Loucy (cell line): Measurements from ENCODE around the gene SH3BP1.

Source experiments
- H2AFZ ChIP-seq: fragments of 200-600 bp; sonication (generic); 2 replicates; pipeline ENCODE4 v1.6.0; 2016; ENCODE audit warnings: antibody characterized with exemption, mild to moderate bottlenecking, low read length, moderate library complexity
- H3F3A ChIP-seq: fragments of 200-600 bp; 2 replicates; pipeline ENCODE4 v1.6.0; 2016; ENCODE audit warnings: antibody characterized with exemption, low read depth, mild to moderate bottlenecking
- H3K27me3 ChIP-seq: fragments of 200-600 bp; sonication (generic); 2 replicates; pipeline ENCODE4 v1.6.1; 2014; ENCODE audit warnings: low read length, mild to moderate bottlenecking; ENCODE audit not compliant: insufficient read depth, poor library complexity, severe bottlenecking
- H3K36me3 ChIP-seq: fragments of 200-600 bp; sonication (generic); 2 replicates; pipeline ENCODE4 v1.6.1; 2016; ENCODE audit warnings: low read length; ENCODE audit not compliant: insufficient read depth
- H3K4me1 ChIP-seq: fragments of 200-600 bp; sonication (generic); 2 replicates; pipeline ENCODE4 v1.5.1; 2014; ENCODE audit warnings: low read length, mild to moderate bottlenecking; ENCODE audit not compliant: insufficient read depth, poor library complexity, severe bottlenecking
- H3K4me2 ChIP-seq: fragments of 200-600 bp; sonication (generic); 2 replicates; pipeline ENCODE4 v1.6.0; 2014; ENCODE audit warnings: antibody characterized with exemption, low read length, low read depth, mild to moderate bottlenecking; ENCODE audit not compliant: poor library complexity, severe bottlenecking
- H3K4me3 ChIP-seq: fragments of 200-600 bp; sonication (generic); 2 replicates; pipeline ENCODE4 v1.5.1; 2014; ENCODE audit warnings: low read length, mild to moderate bottlenecking, mixed read lengths; ENCODE audit not compliant: poor library complexity, severe bottlenecking
- H3K79me2 ChIP-seq: fragments of 200-600 bp; sonication (generic); 2 replicates; pipeline ENCODE4 v1.6.1; 2014; ENCODE audit warnings: low read length; ENCODE audit not compliant: insufficient read depth
- H3K9ac ChIP-seq: fragments of 200-600 bp; sonication (generic); 2 replicates; pipeline ENCODE4 v1.6.0; 2014; ENCODE audit warnings: mild to moderate bottlenecking, low read depth, low read length, moderate library complexity; ENCODE audit not compliant: poor library complexity, severe bottlenecking
- H3K9me2 ChIP-seq: fragments of 200-600 bp; sonication (generic); replicated peaks from 2 replicates; pipeline ENCODE4 v1.6.1; 2016; ENCODE audit warnings: low read depth, low read length, mixed read lengths
- H3K9me3 ChIP-seq: fragments of 200-600 bp; sonication (generic); 2 replicates; pipeline ENCODE4 v1.6.1; 2014; ENCODE audit warnings: mild to moderate bottlenecking, antibody characterized with exemption, low read length, low read depth; ENCODE audit not compliant: insufficient read depth
- H4K20me1 ChIP-seq: fragments of 200-600 bp; sonication (generic); 2 replicates; pipeline ENCODE4 v1.6.0; 2014; ENCODE audit warnings: antibody characterized with exemption, low read length, mild to moderate bottlenecking; ENCODE audit not compliant: insufficient read depth, poor library complexity, severe bottlenecking
- EZH2phosphoT487 ChIP-seq: fragments of 200-600 bp; IDR thresholded peaks from 2 replicates; pipeline ENCODE4 v1.6.1; 2018; ENCODE audit warnings: antibody characterized with exemption, mild to moderate bottlenecking, moderate library complexity, borderline replicate concordance
- TF ChIP-seq, protein P1 (sequence below): fragments of 200-600 bp; sonication (generic); conservative IDR thresholded peaks from 2 replicates; pipeline ENCODE4 v1.5.1; 2014; ENCODE audit warnings: mild to moderate bottlenecking, antibody characterized with exemption, low read length

SH3BP1 gene

GRCh38 chr22:37619991-37620390, 19.5 kb upstream of the SH3BP1 start:
- no peaks in the 10 kb centered on the region for H3K79me2 ChIP-seq
- H3K4me2 ChIP-seq = no peak overlapping the region
- TF ChIP-seq, protein P1, sequence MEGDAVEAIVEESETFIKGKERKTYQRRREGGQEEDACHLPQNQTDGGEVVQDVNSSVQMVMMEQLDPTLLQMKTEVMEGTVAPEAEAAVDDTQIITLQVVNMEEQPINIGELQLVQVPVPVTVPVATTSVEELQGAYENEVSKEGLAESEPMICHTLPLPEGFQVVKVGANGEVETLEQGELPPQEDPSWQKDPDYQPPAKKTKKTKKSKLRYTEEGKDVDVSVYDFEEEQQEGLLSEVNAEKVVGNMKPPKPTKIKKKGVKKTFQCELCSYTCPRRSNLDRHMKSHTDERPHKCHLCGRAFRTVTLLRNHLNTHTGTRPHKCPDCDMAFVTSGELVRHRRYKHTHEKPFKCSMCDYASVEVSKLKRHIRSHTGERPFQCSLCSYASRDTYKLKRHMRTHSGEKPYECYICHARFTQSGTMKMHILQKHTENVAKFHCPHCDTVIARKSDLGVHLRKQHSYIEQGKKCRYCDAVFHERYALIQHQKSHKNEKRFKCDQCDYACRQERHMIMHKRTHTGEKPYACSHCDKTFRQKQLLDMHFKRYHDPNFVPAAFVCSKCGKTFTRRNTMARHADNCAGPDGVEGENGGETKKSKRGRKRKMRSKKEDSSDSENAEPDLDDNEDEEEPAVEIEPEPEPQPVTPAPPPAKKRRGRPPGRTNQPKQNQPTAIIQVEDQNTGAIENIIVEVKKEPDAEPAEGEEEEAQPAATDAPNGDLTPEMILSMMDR = no peak
- TF ChIP-seq EZH2phosphoT487 = no peak
- H3K4me3 ChIP-seq = no peak overlapping the region
- peaks cover 31% of the 10 kb centered on the region; the same call in 1 of the 2 replicates for H3K36me3 ChIP-seq
- no peaks in the 10 kb centered on the region for H3K9me3 ChIP-seq
- H3K4me1 ChIP-seq = peaks cover 5% of the 10 kb centered on the region
- no peaks in the 10 kb centered on the region for H4K20me1 ChIP-seq
- H3K9me2 ChIP-seq = no peaks in the 10 kb centered on the region
- no peaks in the 10 kb centered on the region for H3K27me3 ChIP-seq
- H3F3A ChIP-seq = no peaks in the 10 kb centered on the region
- no peak overlapping the region for H3K9ac ChIP-seq
- H2AFZ ChIP-seq = no peak overlapping the region

GRCh38 chr22:37621352-37621860, 18.1 kb upstream of the SH3BP1 start:
- Histone ChIP-seq H3K4me3 (no peak overlapping the region), H3K27me3 (no peaks in the 10 kb centered on the region), H3K9ac (no peak overlapping the region), H3F3A (no peaks in the 10 kb centered on the region), H2AFZ (no peak overlapping the region), H3K9me3 (no peaks in the 10 kb centered on the region), H4K20me1 (no peaks in the 10 kb centered on the region), H3K79me2 (no peaks in the 10 kb centered on the region), H3K36me3 (peaks cover 26% of the 10 kb centered on the region; the same call in 1 of the 2 replicates), H3K4me2 (no peak overlapping the region), H3K9me2 (no peaks in the 10 kb centered on the region), H3K4me1 (peaks cover 9% of the 10 kb centered on the region)
- no peak for TF ChIP-seq EZH2phosphoT487
- TF ChIP-seq, protein P1 = no peak

GRCh38 chr22:37623075-37624016, 16.1 kb upstream of the SH3BP1 start:
- Histone ChIP-seq H3K36me3 (peaks cover 14% of the 10 kb centered on the region; the same call in 1 of the 2 replicates), H3K4me3 (no peak overlapping the region), H2AFZ (no peak overlapping the region), H3K4me1 (peaks cover 28% of the 10 kb centered on the region), H3K79me2 (no peaks in the 10 kb centered on the region), H3K9me3 (no peaks in the 10 kb centered on the region), H4K20me1 (no peaks in the 10 kb centered on the region), H3K9me2 (no peaks in the 10 kb centered on the region), H3K9ac (peak overlapping the region; percentile 54), H3K4me2 (peak overlapping the region; percentile 50), H3F3A (0 out of 2 replicates have a peak, but pooled peaks cover 5% of the 10 kb centered on the region), H3K27me3 (no peaks in the 10 kb centered on the region)
- TF ChIP-seq, protein P1 = peak; percentile 90
- no peak for TF ChIP-seq EZH2phosphoT487
